SK-N-SH (cell line): Measurements from ENCODE around the gene PTPRJ. TPM values are rescaled to one million over a fixed set of nuclear protein-coding genes. Genes with fewer than 3 reads are reported as not detected.

Source experiments
- CTCF ChIA-PET: fragments of 300-600, 350-600 bp; formaldehyde crosslinking; extraction: SDS; loops from one replicate; lab custom pipeline; 2021; lab: Yijun Ruan, JAX
- POLR2A ChIA-PET: fragments of 350-600 bp; sonication (Branson Sonifier 250); formaldehyde crosslinking; extraction: SDS; loops from one replicate; lab custom pipeline; 2020; ENCODE audit warnings: antibody characterized with exemption, inconsistent platforms; lab: Yijun Ruan, JAX
- DNase-seq: peaks from one replicate; pipeline ENCODE4 v3.0.0; 2012
- H2AFZ ChIP-seq: fragments of 200-600 bp; sonication (generic); 2 replicates; pipeline ENCODE4 v1.8.1; 2016; ENCODE audit warnings: antibody characterized with exemption, mild to moderate bottlenecking, low read depth
- H3F3A ChIP-seq: fragments of 200-600 bp; sonication (generic); replicated peaks from 2 replicates; pipeline ENCODE3; 2016; ENCODE audit warnings: antibody characterized with exemption, mild to moderate bottlenecking; ENCODE audit not compliant: insufficient read depth
- H3K27ac ChIP-seq, 2 experiments: fragments of 200-500 bp in 1 of 2; fragments of 200-600 bp in 1 of 2; sonication (Bioruptor generic) in 1 of 2; sonication (generic), shearing (Covaris generic) in 1 of 2; 2 replicates each; pipeline versions ENCODE4 v1.5.1 to v1.6.1; 2014 to 2016; ENCODE audit warnings: low read depth in 2 of 2, inconsistent platforms in 1 of 2, low read length in 1 of 2, mild to moderate bottlenecking in 1 of 2, mixed read lengths in 1 of 2
- H3K27me3 ChIP-seq: fragments of 200-600 bp; sonication (generic), shearing (Covaris generic); 2 replicates; pipeline ENCODE4 v1.6.1; 2016; ENCODE audit warnings: mixed run types; ENCODE audit not compliant: insufficient read depth
- H3K36me3 ChIP-seq, 2 experiments: fragments of 200-500 bp in 1 of 2; fragments of 200-600 bp in 1 of 2; sonication (Bioruptor generic) in 1 of 2; sonication (generic) in 1 of 2; replicated peaks in 1 of 2; 2 replicates each; pipeline versions ENCODE3 to v1.5.1; 2014 to 2016; ENCODE audit warnings: low read length in 1 of 2, mild to moderate bottlenecking in 1 of 2; ENCODE audit not compliant: insufficient read depth in 2 of 2, control insufficient read depth in 1 of 2
- H3K4me1 ChIP-seq, 2 experiments: fragments of 200-500 bp in 1 of 2; fragments of 200-600 bp in 1 of 2; sonication (Bioruptor generic) in 1 of 2; sonication (generic), shearing (Covaris generic) in 1 of 2; 2 replicates each; pipeline versions ENCODE4 v1.5.1 to v1.6.1; 2014 to 2016; ENCODE audit warnings: low read depth in 1 of 2, low read length in 1 of 2, mixed run types in 1 of 2; ENCODE audit not compliant: insufficient read depth in 2 of 2, control insufficient read depth in 1 of 2
- H3K4me2 ChIP-seq: fragments of 200-600 bp; sonication (generic), shearing (Covaris generic); 2 replicates; pipeline ENCODE4 v1.6.1; 2017; ENCODE audit warnings: mixed run types
- H3K4me3 ChIP-seq, 2 experiments: fragments of 200-500 bp in 1 of 2; fragments of 200-600 bp in 1 of 2; sonication (Bioruptor generic) in 1 of 2; sonication (generic), shearing (Covaris generic) in 1 of 2; 2 replicates each; pipeline versions ENCODE4 v1.5.1 to v1.8.1; 2014 to 2016; ENCODE audit warnings: low read depth in 2 of 2, inconsistent platforms in 1 of 2, low read length in 1 of 2, mild to moderate bottlenecking in 1 of 2, mixed read lengths in 1 of 2, moderate library complexity in 1 of 2
- H3K79me2 ChIP-seq: fragments of 200-600 bp; sonication (generic); 2 replicates; pipeline ENCODE4 v1.8.1; 2017; ENCODE audit warnings: mild to moderate bottlenecking; ENCODE audit not compliant: insufficient read depth
- H3K9ac ChIP-seq: fragments of 200-600 bp; sonication (generic); 2 replicates; pipeline ENCODE4 v1.6.1; 2017; ENCODE audit warnings: mixed run types
- H3K9me2 ChIP-seq: fragments of 200-600 bp; sonication (generic); 2 replicates; pipeline ENCODE4 v1.6.1; 2017; ENCODE audit warnings: mixed run types
- H3K9me3 ChIP-seq: fragments of 200-600 bp; sonication (generic); 2 replicates; pipeline ENCODE4 v1.6.1; 2017; ENCODE audit warnings: mixed run types, mild to moderate bottlenecking, moderate library complexity
- H4K20me1 ChIP-seq: fragments of 200-600 bp; sonication (generic); 2 replicates; pipeline ENCODE4 v1.6.1; 2017; ENCODE audit warnings: mild to moderate bottlenecking, mixed run types; ENCODE audit not compliant: insufficient read depth
- ELF1 ChIP-seq: IDR thresholded peaks from 2 replicates; pipeline ENCODE4 v1.4.0; 2012
- EP300 ChIP-seq, 2 experiments: IDR thresholded peaks; 2 replicates each; pipeline versions ENCODE4 v1.4.0 to v1.6.1; 2012; ENCODE audit warnings: borderline replicate concordance in 1 of 2, low read depth in 1 of 2, low read length in 1 of 2
- FOXJ3 ChIP-seq: sonication (generic); formaldehyde crosslinking; IDR thresholded peaks from 2 replicates; pipeline ENCODE4 v1.5.1; 2020; ENCODE audit warnings: mild to moderate bottlenecking, missing genetic modification reagents
- GABPA ChIP-seq: IDR thresholded peaks from 2 replicates; pipeline ENCODE4 v1.4.0; 2012; ENCODE audit warnings: low read depth, mild to moderate bottlenecking
- GATA2 ChIP-seq: sonication (generic); formaldehyde crosslinking; IDR thresholded peaks from 2 replicates; pipeline ENCODE4 v1.5.0; 2020; ENCODE audit warnings: mild to moderate bottlenecking, missing genetic modification reagents
- MEF2A ChIP-seq: IDR thresholded peaks from 2 replicates; pipeline ENCODE4 v1.4.0; 2012; ENCODE audit warnings: low read depth, borderline replicate concordance
- RAD21 ChIP-seq: IDR thresholded peaks from 2 replicates; pipeline ENCODE4 v1.6.1; 2012; ENCODE audit warnings: mild to moderate bottlenecking, low read length
- RCOR1 ChIP-seq: fragments of 150-350 bp; IDR thresholded peaks from 2 replicates; pipeline ENCODE4 v1.6.1; 2017; ENCODE audit warnings: antibody characterized with exemption, low read length
- RFX5 ChIP-seq: IDR thresholded peaks from 2 replicates; pipeline ENCODE4 v1.6.1; 2012; ENCODE audit warnings: mild to moderate bottlenecking, improper control_type of control experiment, low read length
- SIN3A ChIP-seq: IDR thresholded peaks from 2 replicates; pipeline ENCODE4 v1.6.1; 2012; ENCODE audit warnings: low read depth, mild to moderate bottlenecking, low read length, moderate library complexity, borderline replicate concordance
- TAF1 ChIP-seq: IDR thresholded peaks from 2 replicates; pipeline ENCODE4 v1.6.1; 2012; ENCODE audit warnings: low read depth, mild to moderate bottlenecking, low read length, moderate library complexity, borderline replicate concordance
- TCF12 ChIP-seq: IDR thresholded peaks from 2 replicates; pipeline ENCODE4 v1.4.0; 2012
- WGBS: methylation state at CpG from one replicate; pipeline ENCODE4 v1.1.6; 2017; ENCODE audit warnings: low lambda C conversion rate; 5-methylcytosine and 5-hydroxymethylcytosine counted together
- polyA plus RNA-seq, 3 experiments: library from polyadenylated mRNA; depleted of rRNA; stranded (reverse); fragments of >200 nt; gene quantifications; 2 replicates each; pipeline ENCODE4 v1.2.3, GENCODE V29; 2012
- TF ChIP-seq, protein P1 (sequence below): IDR thresholded peaks from 2 replicates; pipeline ENCODE4 v1.4.0; 2012; ENCODE audit warnings: low read depth
- TF ChIP-seq, protein P2 (sequence below): fragments of 150-350 bp; IDR thresholded peaks from 2 replicates; pipeline ENCODE4 v1.6.1; 2016; ENCODE audit warnings: mild to moderate bottlenecking, low read depth, low read length
- TF ChIP-seq, protein P3 (sequence below): IDR thresholded peaks from 2 replicates; pipeline ENCODE4; 2012
- TF ChIP-seq, protein P4 (sequence below): IDR thresholded peaks from 2 replicates; pipeline ENCODE4 v1.4.0; 2012; ENCODE audit warnings: low read depth, borderline replicate concordance

Gene PTPRJ
- polyA plus RNA-seq, 1 of the 3 experiments (the other 2 are of a cell fraction), result 4.5 TPM

DNA sequence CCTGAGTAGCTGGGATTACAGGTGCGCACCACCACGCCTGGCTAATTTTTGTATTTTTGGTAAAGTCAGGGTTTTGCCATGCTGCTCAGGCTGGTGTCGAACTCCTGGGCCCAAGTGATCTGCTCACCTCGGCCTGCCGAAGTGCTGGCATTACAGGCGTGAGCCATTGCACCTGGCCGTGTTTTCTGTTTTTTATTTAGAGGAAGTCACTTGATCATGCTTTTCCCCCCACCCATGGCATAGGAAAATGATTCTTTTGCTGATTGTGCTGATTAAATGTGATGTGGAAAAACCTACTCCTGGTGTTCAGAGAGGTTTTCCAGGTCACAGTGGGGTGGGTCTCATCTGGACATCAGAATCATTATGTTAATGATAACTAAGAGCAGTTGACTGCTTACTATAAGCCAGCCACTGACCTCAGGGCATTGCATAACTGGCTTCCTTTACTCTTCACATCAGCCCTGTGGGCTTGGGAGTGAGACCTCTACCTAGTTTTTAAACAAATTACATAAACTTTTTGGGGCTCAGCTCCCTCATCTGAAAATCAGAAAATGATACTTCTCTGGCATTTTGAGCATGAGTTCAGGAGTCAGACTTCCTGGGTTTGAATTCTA, 71.0 kb downstream of the PTPRJ start:
- Histone ChIP-seq H3K36me3 (no peaks in the 10 kb centered on the region), H2AFZ (no peak overlapping the region), H3K27me3 (no peaks in the 10 kb centered on the region), H3K9ac (no peak overlapping the region), H4K20me1 (peaks cover 14% of the 10 kb centered on the region), H3K4me1 (peaks cover 12% of the 10 kb centered on the region in 2 experiments; a peak in 2 of 4 replicates), H3F3A (peaks cover 13% of the 10 kb centered on the region), H3K9me2 (no peaks in the 10 kb centered on the region), H3K79me2 (peaks cover 71% of the 10 kb centered on the region), H3K4me2 (no peak overlapping the region), H3K9me3 (no peaks in the 10 kb centered on the region), H3K4me3 (no peak overlapping the region), H3K27ac (peak overlapping the region in 1 of 2 experiments; percentile 27; a peak in 2 of 4 replicates)
- DNase-seq, result no peak
- no peak for TF ChIP-seq GATA2 (CRISPR knock-in tag)
- no peak for TF ChIP-seq RFX5
- no peak for TF ChIP-seq RAD21
- no peak for TF ChIP-seq ELF1
- TF ChIP-seq GABPA, result no peak
- no peak for TF ChIP-seq MEF2A
- TF ChIP-seq, protein P1, sequence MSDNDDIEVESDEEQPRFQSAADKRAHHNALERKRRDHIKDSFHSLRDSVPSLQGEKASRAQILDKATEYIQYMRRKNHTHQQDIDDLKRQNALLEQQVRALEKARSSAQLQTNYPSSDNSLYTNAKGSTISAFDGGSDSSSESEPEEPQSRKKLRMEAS, result no peak
- no peak for TF ChIP-seq FOXJ3 (CRISPR knock-in tag)
- TF ChIP-seq TCF12, result no peak
- TF ChIP-seq, protein P2, sequence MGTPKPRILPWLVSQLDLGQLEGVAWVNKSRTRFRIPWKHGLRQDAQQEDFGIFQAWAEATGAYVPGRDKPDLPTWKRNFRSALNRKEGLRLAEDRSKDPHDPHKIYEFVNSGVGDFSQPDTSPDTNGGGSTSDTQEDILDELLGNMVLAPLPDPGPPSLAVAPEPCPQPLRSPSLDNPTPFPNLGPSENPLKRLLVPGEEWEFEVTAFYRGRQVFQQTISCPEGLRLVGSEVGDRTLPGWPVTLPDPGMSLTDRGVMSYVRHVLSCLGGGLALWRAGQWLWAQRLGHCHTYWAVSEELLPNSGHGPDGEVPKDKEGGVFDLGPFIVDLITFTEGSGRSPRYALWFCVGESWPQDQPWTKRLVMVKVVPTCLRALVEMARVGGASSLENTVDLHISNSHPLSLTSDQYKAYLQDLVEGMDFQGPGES, result no peak
- no peak for TF ChIP-seq RCOR1
- TF ChIP-seq EP300 (IDR thresholded peaks at IDR 0.05; ENCODE audit: borderline replicate concordance in 1 of 2, low read depth in 1 of 2, low read length in 1 of 2), result no peak
- no peak for TF ChIP-seq TAF1
- no peak for TF ChIP-seq SIN3A
- TF ChIP-seq, protein P3, sequence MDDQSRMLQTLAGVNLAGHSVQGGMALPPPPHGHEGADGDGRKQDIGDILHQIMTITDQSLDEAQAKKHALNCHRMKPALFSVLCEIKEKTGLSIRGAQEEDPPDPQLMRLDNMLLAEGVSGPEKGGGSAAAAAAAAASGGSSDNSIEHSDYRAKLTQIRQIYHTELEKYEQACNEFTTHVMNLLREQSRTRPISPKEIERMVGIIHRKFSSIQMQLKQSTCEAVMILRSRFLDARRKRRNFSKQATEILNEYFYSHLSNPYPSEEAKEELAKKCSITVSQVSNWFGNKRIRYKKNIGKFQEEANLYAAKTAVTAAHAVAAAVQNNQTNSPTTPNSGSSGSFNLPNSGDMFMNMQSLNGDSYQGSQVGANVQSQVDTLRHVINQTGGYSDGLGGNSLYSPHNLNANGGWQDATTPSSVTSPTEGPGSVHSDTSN, result no peak
- TF ChIP-seq, protein P4, sequence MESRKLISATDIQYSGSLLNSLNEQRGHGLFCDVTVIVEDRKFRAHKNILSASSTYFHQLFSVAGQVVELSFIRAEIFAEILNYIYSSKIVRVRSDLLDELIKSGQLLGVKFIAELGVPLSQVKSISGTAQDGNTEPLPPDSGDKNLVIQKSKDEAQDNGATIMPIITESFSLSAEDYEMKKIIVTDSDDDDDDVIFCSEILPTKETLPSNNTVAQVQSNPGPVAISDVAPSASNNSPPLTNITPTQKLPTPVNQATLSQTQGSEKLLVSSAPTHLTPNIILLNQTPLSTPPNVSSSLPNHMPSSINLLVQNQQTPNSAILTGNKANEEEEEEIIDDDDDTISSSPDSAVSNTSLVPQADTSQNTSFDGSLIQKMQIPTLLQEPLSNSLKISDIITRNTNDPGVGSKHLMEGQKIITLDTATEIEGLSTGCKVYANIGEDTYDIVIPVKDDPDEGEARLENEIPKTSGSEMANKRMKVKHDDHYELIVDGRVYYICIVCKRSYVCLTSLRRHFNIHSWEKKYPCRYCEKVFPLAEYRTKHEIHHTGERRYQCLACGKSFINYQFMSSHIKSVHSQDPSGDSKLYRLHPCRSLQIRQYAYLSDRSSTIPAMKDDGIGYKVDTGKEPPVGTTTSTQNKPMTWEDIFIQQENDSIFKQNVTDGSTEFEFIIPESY, result no peak
- POLR2A ChIA-PET, result interaction anchor here (0.9 kb wide), 1 partner anchor 33 kb away, joined by 3 read pairs; no protein-coding TSS in a partner anchor
- WGBS, result 95% methylated on average over 5 of the region's 7 CpGs
- CTCF ChIA-PET, result interaction anchor here (1.3 kb wide), 1 partner anchor 58 kb away, joined by 4 read pairs; no protein-coding TSS in a partner anchor
